Measurements from ENCODE around the gene CHMP2A.
A peak's percentile ranks its signal among the peaks of the same experiment; 100 is the strongest.
"Not testable (repeated sequence)": the region's sequence is repeated elsewhere in the genome, so short reads cannot be mapped to it uniquely, and the experiment has no call there.

Gene CHMP2A

GRCh38 chr19:58542641-58543372, 12.1 kb downstream of the CHMP2A start:
- not testable (repeated sequence) for DNase-seq (ENCODE audit: low read depth in 1 of 2, low spot score in 1 of 2)

- not testable (repeated sequence) for DNase-seq (ENCODE audit: low read depth in 1 of 2, low spot score in 1 of 2)
Measured at GRCh38 chr19:58539169-58539559, 15.7 kb downstream of the CHMP2A start.

- DNase-seq (ENCODE audit: low read depth in 1 of 2, low spot score in 1 of 2), result no peak
Measured at GRCh38 chr19:58538257-58539168, 16.4 kb downstream of the CHMP2A start.

DNA sequence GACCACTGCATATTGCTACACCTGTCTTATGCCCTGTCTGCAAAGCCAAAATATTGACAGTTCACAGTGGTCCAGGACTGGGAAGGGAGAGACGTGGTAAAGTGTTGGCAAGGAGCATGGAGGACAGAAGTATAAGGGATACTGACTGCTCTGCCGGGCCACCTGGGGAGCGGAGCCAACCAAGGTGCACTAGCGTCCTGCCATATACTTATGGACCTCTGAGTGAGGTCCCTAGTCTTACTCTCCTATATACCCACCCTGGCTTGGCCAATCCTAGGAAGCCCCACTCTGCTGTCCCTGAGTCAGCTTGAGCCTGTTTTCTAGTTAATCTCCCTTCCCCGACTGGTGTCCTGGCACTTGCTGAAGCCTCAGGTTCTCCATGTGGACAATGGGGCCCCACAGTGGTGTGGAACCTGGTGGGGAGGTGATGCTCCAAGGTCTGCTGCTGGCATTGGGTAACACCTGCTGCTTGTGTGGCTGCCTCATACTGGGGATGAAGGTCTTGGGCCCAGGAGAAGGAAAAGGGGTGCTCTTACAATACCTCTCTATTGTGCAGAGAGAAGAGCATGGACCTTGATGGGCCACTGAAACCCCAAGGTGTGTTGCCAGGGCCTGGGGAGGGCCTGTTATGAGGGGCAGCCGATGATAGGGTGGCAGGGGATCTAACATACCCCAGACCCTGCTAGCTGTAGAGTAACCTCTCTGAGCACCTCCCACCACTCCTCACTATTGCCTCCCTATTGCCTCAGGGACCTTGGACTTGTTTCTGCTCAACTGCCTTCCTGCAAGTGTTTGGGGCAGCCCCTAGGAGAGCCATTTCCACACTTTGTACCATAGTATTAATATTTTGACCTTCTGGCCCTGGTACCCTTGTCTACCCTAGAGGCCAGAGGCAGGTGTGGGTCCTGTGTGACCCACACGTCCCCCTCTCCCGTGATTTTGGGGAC, 17.8 kb downstream of the CHMP2A start:
- DNase-seq (ENCODE audit: low read depth in 1 of 2, low spot score in 1 of 2), result no peak

GRCh38 chr19:58535857-58536256, 19.0 kb downstream of the CHMP2A start:
- no peak for DNase-seq (ENCODE audit: low read depth in 1 of 2, low spot score in 1 of 2)

- no peak for DNase-seq (ENCODE audit: low read depth in 1 of 2, low spot score in 1 of 2)
Measured at GRCh38 chr19:58531034-58531840, 23.7 kb downstream of the CHMP2A start.

GRCh38 chr19:58529405-58529804, 25.5 kb downstream of the CHMP2A start:
- no peak for DNase-seq (ENCODE audit: low read depth in 1 of 2, low spot score in 1 of 2)

GRCh38 chr19:58522709-58523108, 32.2 kb downstream of the CHMP2A start:
- DNase-seq (ENCODE audit: low read depth in 1 of 2, low spot score in 1 of 2), result no peak

GRCh38 chr19:58521651-58522050, 33.3 kb downstream of the CHMP2A start:
- no peak for DNase-seq (ENCODE audit: low read depth in 1 of 2, low spot score in 1 of 2)

- no peak for DNase-seq (ENCODE audit: low read depth in 1 of 2, low spot score in 1 of 2)
Measured at GRCh38 chr19:58520257-58520599, 34.7 kb downstream of the CHMP2A start.

DNA sequence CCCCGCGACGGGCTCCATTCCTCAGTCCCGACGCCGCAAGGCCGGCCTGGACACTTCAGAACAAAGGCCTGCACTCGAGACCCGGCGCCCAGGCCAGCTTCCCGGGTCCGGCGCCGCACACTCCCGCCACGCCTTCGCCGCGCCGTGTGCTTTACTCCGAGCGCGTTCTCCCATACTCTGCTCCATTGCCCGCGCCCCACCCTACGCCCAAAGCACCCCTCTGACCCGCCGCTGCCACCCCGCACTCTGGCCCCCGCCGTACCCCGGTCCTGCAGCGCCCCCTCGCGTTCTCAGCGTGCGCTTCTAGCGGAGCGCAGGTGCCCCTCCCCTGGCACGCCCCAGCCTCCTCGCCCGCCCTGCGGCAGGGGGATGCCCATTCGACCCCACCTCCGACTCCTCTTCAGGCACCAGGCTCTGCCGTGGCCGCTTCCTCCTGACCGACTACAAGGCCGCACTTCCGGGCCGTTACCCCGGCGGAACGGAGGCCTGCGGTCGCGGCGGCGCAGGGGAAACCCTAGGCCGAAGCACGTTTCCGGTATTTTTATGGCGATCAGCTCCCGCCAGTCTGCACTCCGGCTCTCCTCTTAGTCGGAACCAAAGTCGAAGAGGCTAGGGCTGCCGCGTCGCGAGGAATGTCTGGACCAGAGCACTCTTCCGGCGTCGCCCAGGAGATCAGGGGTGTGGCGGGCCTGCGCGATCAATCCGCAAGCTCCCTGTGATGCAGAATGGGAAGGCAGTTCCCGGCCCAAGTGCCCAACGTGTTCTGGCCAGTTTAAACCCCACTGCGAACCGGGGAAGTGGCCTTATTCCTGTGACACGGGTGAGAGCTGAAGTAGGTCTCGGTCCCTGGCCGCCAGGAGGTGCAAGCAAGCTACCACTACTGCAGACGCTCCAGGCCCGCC, 35.3 kb downstream of the CHMP2A start, which contains the start of gene ZBTB45:
TSS of gene ZBTB45 (minus strand) at position 456 of the 902 bp plus-strand sequence. CDS start 2,137 bp downstream, outside the sequence.
- DNase-seq (ENCODE audit: low read depth in 1 of 2, low spot score in 1 of 2), result peak; percentile 81 to 90

GRCh38 chr19:58519087-58519354, 35.9 kb downstream of the CHMP2A start:
- no peak for DNase-seq (ENCODE audit: low read depth in 1 of 2, low spot score in 1 of 2)

DNA sequence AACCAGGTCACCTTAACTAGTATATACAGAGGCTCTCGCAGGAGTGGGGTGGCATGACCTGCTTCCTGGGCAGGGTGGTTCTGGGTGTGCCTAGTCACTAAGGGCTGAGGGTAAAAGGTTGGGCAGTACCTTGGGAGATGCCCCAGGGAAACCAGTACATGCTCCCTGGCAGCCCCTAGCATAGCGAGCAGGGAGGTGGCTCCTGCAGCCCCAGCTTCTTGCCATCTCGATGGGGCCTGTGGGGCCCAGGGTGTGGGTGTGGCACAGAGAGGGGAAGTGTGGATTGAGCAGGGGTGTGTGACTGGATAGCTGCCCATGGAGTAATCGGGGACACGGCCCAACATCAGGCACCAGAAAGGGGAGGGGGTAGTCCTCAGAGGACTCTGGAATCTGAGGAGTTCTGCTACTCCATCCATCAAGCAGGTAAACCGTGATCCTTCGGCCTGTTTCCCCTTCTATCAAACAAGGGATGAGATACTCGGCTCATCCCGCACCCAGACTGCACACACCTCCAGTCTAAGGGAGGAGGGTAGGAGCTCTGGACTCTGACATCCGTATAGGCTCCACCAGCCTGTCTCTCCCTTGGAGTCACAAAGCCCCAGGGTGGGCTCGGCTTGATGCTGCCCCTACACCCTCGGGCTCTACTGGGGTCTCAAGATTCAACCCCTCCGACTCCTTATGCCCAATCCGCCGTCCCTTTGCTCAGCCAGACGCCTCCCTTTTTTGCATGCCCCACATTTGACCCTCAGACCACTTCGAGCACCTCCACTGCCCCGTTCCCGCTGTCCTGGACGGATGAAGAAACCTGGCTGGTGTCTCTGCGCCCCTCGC, 36.4 kb downstream of the CHMP2A start:
- DNase-seq (ENCODE audit: low read depth in 1 of 2, low spot score in 1 of 2), result no peak

DNA sequence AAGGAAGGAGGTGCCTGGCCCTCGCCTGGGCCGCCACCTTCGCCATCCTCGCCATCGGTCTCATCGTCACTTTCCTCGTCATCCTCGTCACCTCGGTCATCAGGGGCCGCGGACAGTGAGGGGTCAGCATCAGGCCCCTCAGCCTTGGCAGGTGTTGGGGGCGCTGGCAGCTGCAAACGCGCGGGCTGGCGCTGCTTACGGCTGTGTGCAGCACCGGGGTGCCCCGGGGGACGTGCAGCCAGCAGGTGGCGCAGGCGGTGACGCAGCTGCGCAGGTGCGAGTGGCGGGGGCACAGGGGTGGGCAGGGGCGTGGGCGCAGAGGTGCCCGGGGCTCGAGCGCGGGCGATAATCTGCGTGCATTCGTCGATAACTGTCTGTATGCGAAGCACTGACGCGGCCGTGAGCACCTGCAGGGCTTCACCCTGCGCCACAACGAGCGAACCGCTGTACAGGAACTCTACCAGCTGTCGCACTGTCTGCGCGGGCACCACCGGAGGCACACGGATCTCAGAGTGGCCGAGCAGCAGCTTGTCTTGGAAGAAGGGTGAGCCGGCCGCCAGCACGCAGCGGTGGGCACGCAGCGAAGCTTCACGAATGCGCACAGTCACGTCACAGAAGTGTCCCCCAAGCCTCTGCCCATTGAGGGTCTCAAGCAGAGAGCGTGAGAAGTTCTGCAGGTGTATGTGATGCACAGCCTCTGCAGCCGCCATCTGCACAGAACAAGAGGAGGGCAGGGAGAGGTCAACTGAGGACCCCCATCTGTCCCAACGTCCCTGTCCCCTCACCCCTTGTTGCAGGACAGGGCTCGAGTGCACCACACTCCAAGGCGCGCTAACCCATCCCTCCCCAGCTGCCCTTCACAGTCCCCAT, 37.7 kb downstream of the CHMP2A start:
- DNase-seq (ENCODE audit: low read depth in 1 of 2, low spot score in 1 of 2), result no peak

GRCh38 chr19:58516246-58516836, 38.6 kb downstream of the CHMP2A start:
- DNase-seq (ENCODE audit: low read depth in 1 of 2, low spot score in 1 of 2), result no peak

DNA sequence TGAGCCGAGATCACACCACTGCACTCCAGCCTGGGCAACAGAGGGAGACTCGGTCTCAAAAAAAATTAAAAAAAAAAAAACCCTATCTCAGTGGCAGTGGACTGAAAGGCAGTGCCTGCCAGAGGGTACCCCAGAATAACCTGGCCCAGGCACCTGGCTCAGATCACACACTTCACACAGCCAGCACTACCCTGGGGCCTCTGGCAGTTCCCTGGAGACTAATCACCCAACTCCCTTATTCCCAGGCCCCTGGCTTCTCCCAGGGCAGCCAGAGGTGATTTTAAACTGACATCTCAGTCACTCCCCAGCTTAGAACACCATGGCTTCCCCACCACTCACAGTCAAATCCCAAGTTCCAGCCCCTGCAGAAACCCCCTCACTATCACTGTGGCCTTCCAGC, 39.6 kb downstream of the CHMP2A start:
- DNase-seq (ENCODE audit: low read depth in 1 of 2, low spot score in 1 of 2), result no peak

GRCh38 chr19:58514564-58515022, 40.3 kb downstream of the CHMP2A start:
- DNase-seq (ENCODE audit: low read depth in 1 of 2, low spot score in 1 of 2), result no peak
